ENCODE measurements around the gene ING1. TPM values are rescaled to one million over a fixed set of nuclear protein-coding genes. Genes with fewer than 3 reads are reported as not detected.
"Not testable (repeated sequence)": the region's sequence is repeated elsewhere in the genome, so short reads cannot be mapped to it uniquely, and the experiment has no call there.

The ING1 gene
- total and polyA plus RNA-seq, 2 donors, result 8.0 to 25.2 TPM

DNA sequence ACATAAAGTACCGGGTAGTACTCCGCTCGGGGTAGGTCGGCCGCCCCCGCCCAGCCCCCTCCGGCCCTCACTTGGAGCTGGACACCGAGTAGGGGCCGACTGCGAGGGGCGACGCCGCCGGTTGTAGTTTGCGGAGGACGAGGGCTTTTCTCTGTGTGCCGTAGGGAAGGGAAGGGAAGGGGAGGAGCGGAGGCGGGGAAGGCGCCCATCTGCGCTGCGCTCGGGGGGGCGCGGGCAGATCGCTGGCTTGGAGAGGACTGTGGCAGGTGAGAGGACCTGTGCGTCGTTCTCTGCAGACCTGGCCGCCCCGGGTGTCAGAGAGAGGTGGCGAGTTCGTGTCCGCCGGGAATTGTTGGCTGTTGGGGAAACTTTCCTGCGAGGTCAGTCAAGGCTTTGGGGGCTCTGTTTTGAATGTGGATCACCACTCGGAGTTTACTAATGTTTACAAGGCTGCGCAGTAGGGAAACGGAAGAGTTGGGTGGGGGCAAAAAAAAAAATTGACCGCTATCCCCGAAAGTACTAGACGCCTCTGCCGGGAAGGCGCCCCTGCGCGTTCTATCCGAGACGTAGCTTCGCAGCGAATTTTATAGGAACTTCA, 1.4 kb downstream of the ING1 start:
- Histone ChIP-seq H3K36me3 (ENCODE audit: insufficient read depth) (no peaks in the 10 kb centered on the region), H3K4me1 (ENCODE audit: insufficient read depth) (no peaks in the 10 kb centered on the region), H3K27ac (ENCODE audit: low read depth) (peak overlapping the region; percentile 96), H3K4me3 (ENCODE audit: low read depth, low read length) (peak overlapping the region; percentile 88)
- no peak for DNase-seq (ENCODE audit: extremely low spot score)
- under 1% methylated on average over 49 of the region's 49 CpGs for WGBS

DNA sequence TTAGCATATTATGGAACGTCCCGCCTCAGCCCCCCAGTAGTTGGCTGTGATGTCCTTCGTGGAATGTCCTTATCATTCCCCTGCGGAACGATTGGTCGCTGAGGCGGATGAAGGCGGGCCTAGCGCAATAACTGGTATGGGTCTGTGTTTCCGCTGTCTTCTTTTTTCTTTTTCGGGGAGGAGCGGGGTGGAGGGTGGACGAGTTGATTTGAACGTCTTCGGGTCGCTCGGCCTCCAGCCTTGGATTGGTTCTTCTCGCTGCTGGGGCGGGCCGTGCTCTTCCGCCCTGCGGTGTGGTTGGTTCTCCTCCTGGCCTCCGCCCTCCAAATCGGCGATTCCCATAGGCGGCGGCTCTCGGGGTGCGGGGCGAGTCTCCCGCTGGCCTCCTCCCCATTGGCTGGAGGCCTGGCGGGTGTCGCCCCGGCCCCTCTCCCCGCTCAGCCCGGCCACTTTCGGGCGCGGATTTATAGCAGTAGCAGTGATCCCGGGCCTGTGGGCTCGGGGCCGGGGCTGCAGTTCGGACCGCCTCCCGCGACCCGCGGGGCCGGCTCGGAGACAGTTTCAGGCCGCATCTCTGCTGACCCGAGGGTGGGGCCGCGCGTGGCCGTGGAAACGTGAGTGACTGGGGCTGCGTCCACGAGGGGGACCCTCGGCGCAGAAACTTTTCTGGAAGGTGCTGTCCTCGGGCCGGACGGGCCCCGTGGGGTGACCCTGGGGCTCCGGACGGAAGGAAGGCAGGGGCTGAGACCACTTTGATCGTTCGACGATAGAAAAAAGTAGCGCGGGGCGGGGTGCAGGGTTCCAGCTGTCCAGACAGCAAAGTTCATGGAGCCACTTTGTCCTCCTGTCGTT, 2.1 kb downstream of the ING1 start:
- H3K27ac ChIP-seq (ENCODE audit: low read depth), result peak overlapping the region; percentile 96
- peak overlapping the region; percentile 88 for H3K4me3 ChIP-seq (ENCODE audit: low read depth, low read length)
- H3K4me1 ChIP-seq (ENCODE audit: insufficient read depth), result no peaks in the 10 kb centered on the region
- WGBS, result under 1% methylated on average over 74 of the region's 74 CpGs
- no peaks in the 10 kb centered on the region for H3K36me3 ChIP-seq (ENCODE audit: insufficient read depth)
- peak; percentile 100 for DNase-seq (ENCODE audit: extremely low spot score)

DNA sequence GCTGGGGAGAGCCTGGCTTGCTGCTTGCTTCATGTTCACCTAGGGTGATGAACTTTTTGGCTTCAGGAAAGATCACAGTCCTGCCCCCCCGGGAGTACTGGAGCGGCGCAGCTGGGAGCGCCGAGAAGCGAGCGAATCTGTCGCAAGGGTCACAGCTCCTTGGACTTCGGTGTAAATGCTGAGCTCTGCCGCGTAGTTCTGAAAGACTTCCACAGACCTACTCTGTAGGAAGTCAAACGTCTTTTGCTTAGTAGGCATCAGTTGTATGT, 2.7 kb downstream of the ING1 start:
- DNase-seq (ENCODE audit: extremely low spot score), result no peak
- Histone ChIP-seq H3K27ac (ENCODE audit: low read depth) (peak overlapping the region; percentile 85), H3K36me3 (ENCODE audit: insufficient read depth) (no peaks in the 10 kb centered on the region), H3K4me3 (ENCODE audit: low read depth, low read length) (peak overlapping the region; percentile 73), H3K4me1 (ENCODE audit: insufficient read depth) (no peaks in the 10 kb centered on the region)
- under 1% methylated on average over 12 of the region's 12 CpGs for WGBS

DNA sequence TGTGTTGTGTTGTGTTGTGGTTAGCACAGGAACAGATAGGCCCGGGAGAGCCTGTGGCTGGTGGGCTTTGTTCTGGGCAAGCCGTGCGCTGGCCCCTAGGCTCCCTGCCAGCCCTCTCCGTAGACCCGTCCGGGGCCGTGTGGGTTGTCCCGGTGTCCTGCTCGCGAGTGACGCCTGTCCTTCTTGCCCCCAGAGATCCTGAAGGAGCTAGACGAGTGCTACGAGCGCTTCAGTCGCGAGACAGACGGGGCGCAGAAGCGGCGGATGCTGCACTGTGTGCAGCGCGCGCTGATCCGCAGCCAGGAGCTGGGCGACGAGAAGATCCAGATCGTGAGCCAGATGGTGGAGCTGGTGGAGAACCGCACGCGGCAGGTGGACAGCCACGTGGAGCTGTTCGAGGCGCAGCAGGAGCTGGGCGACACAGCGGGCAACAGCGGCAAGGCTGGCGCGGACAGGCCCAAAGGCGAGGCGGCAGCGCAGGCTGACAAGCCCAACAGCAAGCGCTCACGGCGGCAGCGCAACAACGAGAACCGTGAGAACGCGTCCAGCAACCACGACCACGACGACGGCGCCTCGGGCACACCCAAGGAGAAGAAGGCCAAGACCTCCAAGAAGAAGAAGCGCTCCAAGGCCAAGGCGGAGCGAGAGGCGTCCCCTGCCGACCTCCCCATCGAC, 5.7 kb downstream of the ING1 start:
- Histone ChIP-seq H3K4me3 (ENCODE audit: low read depth, low read length) (no peak overlapping the region), H3K27ac (ENCODE audit: low read depth) (no peak overlapping the region), H3K4me1 (ENCODE audit: insufficient read depth) (no peaks in the 10 kb centered on the region), H3K36me3 (ENCODE audit: insufficient read depth) (no peaks in the 10 kb centered on the region)
- no peak for DNase-seq (ENCODE audit: extremely low spot score)
- 98% methylated on average over 61 of the region's 61 CpGs for WGBS

DNA sequence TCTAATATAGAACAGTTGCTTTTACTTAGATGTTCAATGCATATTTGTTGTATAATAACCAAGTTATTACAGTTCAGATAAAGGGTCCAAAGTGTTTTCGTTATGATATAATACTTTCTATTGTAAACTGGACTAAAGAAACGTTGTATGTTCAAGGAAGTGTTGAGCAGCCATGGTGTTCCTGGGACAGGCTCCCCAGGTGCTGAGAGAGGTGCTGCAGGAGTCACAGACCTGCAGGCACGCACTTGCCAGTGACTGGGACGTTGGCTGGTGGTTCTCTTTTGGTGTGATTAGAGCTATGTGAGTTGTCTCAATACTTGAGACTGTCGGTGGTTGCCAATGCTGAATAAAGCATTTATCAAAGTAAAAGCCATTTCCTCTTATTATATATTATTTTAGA, 9.5 kb downstream of the ING1 start:
- no peak overlapping the region for H3K27ac ChIP-seq (ENCODE audit: low read depth)
- H3K4me1 ChIP-seq (ENCODE audit: insufficient read depth), result no peaks in the 10 kb centered on the region
- no peak overlapping the region for H3K4me3 ChIP-seq (ENCODE audit: low read depth, low read length)
- no peak for DNase-seq (ENCODE audit: extremely low spot score)
- WGBS, result 70% methylated on average over 5 of the region's 5 CpGs
- no peaks in the 10 kb centered on the region for H3K36me3 ChIP-seq (ENCODE audit: insufficient read depth)

DNA sequence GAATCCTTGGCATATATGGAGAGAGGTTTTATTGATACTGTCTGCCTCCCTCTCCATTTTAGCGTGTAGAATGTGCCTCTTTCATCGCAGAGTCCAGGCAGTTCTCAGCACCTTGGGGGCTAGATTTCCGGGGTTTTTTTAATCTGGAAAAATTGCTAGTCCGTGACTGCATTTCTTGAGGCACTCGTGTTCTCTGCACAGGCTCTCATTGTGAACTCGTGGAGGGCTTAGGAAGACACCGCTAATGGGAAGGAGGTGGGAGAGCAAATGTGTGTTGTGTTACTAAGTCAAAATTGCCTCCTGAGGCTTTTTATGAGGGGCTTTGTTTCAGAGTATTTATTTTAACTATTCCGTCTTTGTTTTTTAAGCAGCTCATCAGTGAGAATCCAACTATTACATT, 10.1 kb downstream of the ING1 start:
- no peak for DNase-seq (ENCODE audit: extremely low spot score)
- H3K4me3 ChIP-seq (ENCODE audit: low read depth, low read length), result no peak overlapping the region
- WGBS, result 55% methylated on average over 8 of the region's 8 CpGs
- H3K4me1 ChIP-seq (ENCODE audit: insufficient read depth), result no peaks in the 10 kb centered on the region
- no peaks in the 10 kb centered on the region for H3K36me3 ChIP-seq (ENCODE audit: insufficient read depth)
- no peak overlapping the region for H3K27ac ChIP-seq (ENCODE audit: low read depth)

DNA sequence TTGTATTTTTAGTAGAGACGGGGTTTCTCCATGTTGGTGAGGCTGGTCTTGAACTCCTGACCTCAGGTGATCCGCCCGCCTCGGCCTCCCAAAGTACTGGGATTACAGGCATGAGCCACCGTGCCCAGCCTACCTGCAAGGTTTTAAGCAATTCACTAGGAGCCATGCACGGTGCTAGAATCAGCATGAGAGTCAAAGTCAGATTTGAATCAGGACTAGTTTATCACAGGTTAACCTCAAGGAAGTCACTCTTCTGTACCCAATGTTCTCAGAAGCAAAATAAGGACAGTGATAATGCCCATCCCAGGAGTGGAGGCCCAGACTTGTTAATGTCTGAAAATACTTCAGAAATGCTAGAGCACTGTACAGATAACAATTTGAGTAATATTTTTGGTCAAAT, 12.7 kb downstream of the ING1 start:
- 95% methylated on average over 6 of the region's 6 CpGs for WGBS
- H3K4me3 ChIP-seq (ENCODE audit: low read depth, low read length); H3K36me3 ChIP-seq (ENCODE audit: insufficient read depth); DNase-seq (ENCODE audit: extremely low spot score); H3K27ac ChIP-seq (ENCODE audit: low read depth); H3K4me1 ChIP-seq (ENCODE audit: insufficient read depth): not testable (repeated sequence)

DNA sequence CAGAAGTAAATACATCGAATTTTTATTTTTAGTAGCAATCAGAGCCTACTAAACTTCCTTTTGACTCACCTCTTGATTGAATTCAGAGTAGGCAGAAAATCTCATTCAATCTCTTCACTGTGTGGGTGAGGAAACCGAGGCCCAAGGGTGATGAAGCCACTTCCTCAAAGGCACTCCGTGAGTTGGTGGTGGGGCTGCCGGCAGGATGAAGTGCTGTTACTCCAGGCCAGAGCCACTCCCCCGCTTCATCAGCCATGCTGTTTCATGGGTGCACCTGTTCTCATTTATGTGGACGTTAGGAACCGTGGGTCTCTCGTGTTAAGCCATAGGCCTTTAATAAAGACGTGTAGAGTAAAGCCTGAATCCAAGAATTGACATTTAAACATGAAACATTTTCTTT, 13.2 kb downstream of the ING1 start:
- DNase-seq (ENCODE audit: extremely low spot score), result no peak
- WGBS, result 81% methylated on average over 9 of the region's 9 CpGs
- H3K4me3 ChIP-seq (ENCODE audit: low read depth, low read length), result no peak overlapping the region
- H3K4me1 ChIP-seq (ENCODE audit: insufficient read depth), result no peaks in the 10 kb centered on the region
- no peak overlapping the region for H3K27ac ChIP-seq (ENCODE audit: low read depth)
- no peaks in the 10 kb centered on the region for H3K36me3 ChIP-seq (ENCODE audit: insufficient read depth)

DNA sequence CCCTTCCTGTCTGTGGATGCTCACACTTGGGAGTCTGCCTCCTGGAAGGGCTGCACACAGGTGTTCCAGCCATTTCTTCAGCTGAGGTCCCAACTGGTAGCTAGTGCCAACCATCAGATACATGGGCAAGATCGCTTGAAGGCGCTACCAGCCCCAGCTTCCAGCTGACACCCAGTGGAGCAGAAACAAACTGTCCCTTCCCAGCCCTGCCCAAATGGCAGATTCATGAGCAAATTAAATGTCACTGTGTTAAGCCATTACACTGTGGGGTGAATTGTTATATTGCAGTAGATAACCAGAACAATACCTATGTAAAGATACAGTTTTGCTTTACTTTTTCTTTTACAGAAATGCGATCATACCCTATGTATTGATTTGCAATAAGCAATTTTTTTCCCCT, 17.6 kb downstream of the ING1 start:
- Histone ChIP-seq H3K4me3 (ENCODE audit: low read depth, low read length) (no peak overlapping the region), H3K27ac (ENCODE audit: low read depth) (no peak overlapping the region), H3K4me1 (ENCODE audit: insufficient read depth) (no peaks in the 10 kb centered on the region), H3K36me3 (ENCODE audit: insufficient read depth) (no peaks in the 10 kb centered on the region)
- no peak for DNase-seq (ENCODE audit: extremely low spot score)
- 97% methylated on average over 3 of the region's 3 CpGs for WGBS

DNA sequence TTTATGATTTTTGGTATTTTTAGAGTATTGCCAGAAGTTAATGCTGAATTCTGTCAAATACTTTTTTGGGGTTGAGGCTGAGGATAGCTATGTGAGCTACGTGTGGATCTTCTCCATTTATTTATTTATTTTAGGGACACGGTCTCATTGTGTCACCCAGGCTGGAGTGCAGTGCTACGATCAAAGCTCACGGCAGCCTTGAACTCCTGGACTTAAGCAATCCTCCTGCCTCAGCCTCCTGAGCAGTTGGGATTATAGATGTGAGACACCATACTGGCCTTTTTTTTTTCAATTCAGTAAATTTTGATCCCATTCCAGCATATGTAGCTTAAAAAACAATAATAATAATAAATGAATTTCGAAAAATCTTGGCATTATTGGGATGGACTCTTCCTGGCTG, 21.1 kb downstream of the ING1 start:
- H3K36me3 ChIP-seq (ENCODE audit: insufficient read depth), result no peaks in the 10 kb centered on the region
- DNase-seq (ENCODE audit: extremely low spot score), result no peak
- 92% methylated on average over 5 of the region's 5 CpGs for WGBS
- no peak overlapping the region for H3K4me3 ChIP-seq (ENCODE audit: low read depth, low read length)
- H3K4me1 ChIP-seq (ENCODE audit: insufficient read depth), result no peaks in the 10 kb centered on the region
- H3K27ac ChIP-seq (ENCODE audit: low read depth), result no peak overlapping the region

DNA sequence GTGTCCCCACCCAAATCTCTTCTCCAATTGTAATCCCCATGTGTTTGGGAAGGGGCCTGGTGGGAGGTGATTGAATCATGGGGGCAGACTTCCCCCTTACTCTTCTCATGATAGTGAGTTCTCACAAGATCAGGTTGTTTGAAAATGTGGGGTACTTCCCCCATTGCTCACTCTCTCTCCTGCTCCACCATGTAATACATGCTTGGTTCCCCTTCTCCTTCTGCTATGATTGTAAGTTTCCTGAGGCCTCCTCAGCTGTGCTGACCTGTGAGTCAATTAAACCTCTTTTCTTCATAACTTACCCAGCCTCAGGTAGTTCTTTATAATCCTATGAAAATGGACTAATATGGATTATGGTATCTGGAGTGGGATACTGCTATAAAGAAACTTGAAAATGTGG, 24.1 kb downstream of the ING1 start:
- Histone ChIP-seq H3K4me3 (ENCODE audit: low read depth, low read length) (no peak overlapping the region), H3K27ac (ENCODE audit: low read depth) (no peak overlapping the region), H3K36me3 (ENCODE audit: insufficient read depth) (no peaks in the 10 kb centered on the region), H3K4me1 (ENCODE audit: insufficient read depth) (no peaks in the 10 kb centered on the region)
- no peak for DNase-seq (ENCODE audit: extremely low spot score)

DNA sequence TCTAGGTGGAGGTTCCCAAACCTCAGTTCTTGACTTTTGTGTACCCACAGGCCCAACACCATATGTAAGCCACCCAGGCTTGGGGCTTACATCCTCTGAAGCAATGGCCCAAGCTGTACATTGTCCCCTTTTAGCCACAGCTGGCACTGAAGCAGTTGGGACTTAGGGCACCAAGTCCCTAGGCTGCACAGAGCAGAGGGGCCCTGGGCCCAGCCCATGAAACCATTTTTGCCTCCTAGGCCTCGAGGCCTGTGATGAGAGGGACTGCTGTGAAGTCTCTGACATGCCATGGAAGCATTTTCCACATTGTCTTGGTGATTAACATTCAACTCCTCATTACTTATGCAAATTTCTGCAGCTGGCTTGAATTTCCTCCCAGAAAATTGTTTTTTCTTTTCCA, 30.2 kb downstream of the ING1 start:
- no peak overlapping the region for H3K4me3 ChIP-seq (ENCODE audit: low read depth, low read length)
- no peaks in the 10 kb centered on the region for H3K36me3 ChIP-seq (ENCODE audit: insufficient read depth)
- WGBS, result 77% methylated on average over 1 of the region's 1 CpG
- no peaks in the 10 kb centered on the region for H3K4me1 ChIP-seq (ENCODE audit: insufficient read depth)
- no peak for DNase-seq (ENCODE audit: extremely low spot score)
- no peak overlapping the region for H3K27ac ChIP-seq (ENCODE audit: low read depth)

DNA sequence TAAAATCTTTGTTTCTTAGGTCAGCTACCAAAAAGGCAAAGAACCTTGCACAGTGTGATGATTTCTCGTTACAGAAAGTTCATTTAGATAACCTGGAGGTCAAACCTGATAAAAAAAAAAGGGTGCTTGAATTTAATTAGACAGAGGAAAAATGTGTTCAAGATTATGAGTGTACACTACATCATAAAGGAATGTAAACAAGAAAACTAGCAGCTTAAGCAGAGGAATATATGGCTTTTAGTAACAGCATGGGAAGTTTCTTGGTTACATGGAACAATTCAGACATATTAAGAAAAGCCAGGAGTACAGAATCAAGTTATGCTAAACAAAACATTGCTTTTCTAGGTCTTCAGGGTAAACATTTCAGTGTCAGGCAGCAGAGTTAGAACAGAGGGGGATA, 32.9 kb downstream of the ING1 start:
- DNase-seq (ENCODE audit: extremely low spot score), result no peak
- no peak overlapping the region for H3K4me3 ChIP-seq (ENCODE audit: low read depth, low read length)
- H3K36me3 ChIP-seq (ENCODE audit: insufficient read depth), result no peaks in the 10 kb centered on the region
- no peaks in the 10 kb centered on the region for H3K4me1 ChIP-seq (ENCODE audit: insufficient read depth)
- 58% methylated on average over 1 of the region's 1 CpG for WGBS
- no peak overlapping the region for H3K27ac ChIP-seq (ENCODE audit: low read depth)

DNA sequence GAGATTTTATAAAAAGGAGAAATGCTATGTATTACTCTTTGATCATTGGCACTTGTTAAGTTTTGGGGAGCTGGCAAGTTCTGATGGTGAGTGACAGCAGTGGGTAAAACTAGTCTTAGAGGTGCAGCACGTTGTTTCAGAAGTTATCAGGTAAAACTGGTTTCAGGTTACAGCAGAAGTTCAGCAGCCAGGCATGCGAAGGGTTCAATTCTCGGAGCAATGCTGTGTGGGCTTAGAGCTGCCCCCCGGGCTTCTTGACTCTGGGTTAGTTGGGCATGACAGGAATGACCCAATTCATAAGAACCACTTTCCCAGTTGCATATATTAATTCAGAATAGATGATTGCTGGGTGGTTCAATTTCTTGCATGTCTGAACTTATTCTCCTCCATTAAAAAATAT, 34.8 kb downstream of the ING1 start:
- Histone ChIP-seq H3K27ac (ENCODE audit: low read depth) (no peak overlapping the region), H3K4me1 (ENCODE audit: insufficient read depth) (no peaks in the 10 kb centered on the region), H3K36me3 (ENCODE audit: insufficient read depth) (no peaks in the 10 kb centered on the region), H3K4me3 (ENCODE audit: low read depth, low read length) (no peak overlapping the region)
- WGBS, result 71% methylated on average over 4 of the region's 4 CpGs
- no peak for DNase-seq (ENCODE audit: extremely low spot score)

All from urinary bladder (tissue), 4 donors.